IgD-negative memory B cell (primary cell): ENCODE measurements around the gene UBE2L6. TPM values are rescaled to one million over a fixed set of nuclear protein-coding genes. Genes with fewer than 3 reads are reported as not detected.

Experiments used
- H3K27ac Mint-ChIP-seq, 3 donors: one replicate each; pipeline ENCODE4 v1.8.0; 2020 to 2022; ENCODE audit warnings: mild to moderate bottlenecking in 3 of 3, mixed read lengths in 3 of 3, moderate library complexity in 1 of 3
- H3K27me3 Mint-ChIP-seq: one replicate; pipeline ENCODE4 v1.8.0; 2021; ENCODE audit warnings: mixed read lengths
- H3K36me3 Mint-ChIP-seq: one replicate; pipeline ENCODE4 v1.8.0; 2020; ENCODE audit warnings: mild to moderate bottlenecking, mixed read lengths
- H3K4me1 Mint-ChIP-seq, 3 donors: one replicate each; pipeline ENCODE4 v1.8.0; 2020 to 2022; ENCODE audit warnings: mixed read lengths in 3 of 3, mild to moderate bottlenecking in 1 of 3
- H3K4me3 Mint-ChIP-seq, 4 donors: one replicate each; pipeline ENCODE4 v1.8.0; 2020 to 2022; ENCODE audit warnings: mild to moderate bottlenecking in 4 of 4, mixed read lengths in 4 of 4, moderate library complexity in 3 of 4
- H3K9me3 Mint-ChIP-seq, 3 donors: one replicate each; pipeline ENCODE4 v1.8.0; 2020 to 2021; ENCODE audit warnings: mixed read lengths in 3 of 3, mild to moderate bottlenecking in 1 of 3
- polyA plus RNA-seq: library from polyadenylated mRNA; unstranded; fragments of 300-500 nt; fragmentation: Illumina TruSeq; gene quantifications from one replicate; pipeline ENCODE4 v1.2.3, GENCODE V29; 2021

UBE2L6 gene
- 208 TPM for polyA plus RNA-seq

- H3K4me1 Mint-ChIP-seq = peaks cover 21 to 22% (median 22%) of the 10 kb centered on the region in 3 donors
- no peaks in the 10 kb centered on the region for H3K9me3 Mint-ChIP-seq
Measured at GRCh38 chr11:57567515-57568329, at the start of gene UBE2L6. Gene UBE2L6 (minus strand): TSS chr11:57567672. CDS start chr11:57567611, 61 bp downstream.

GRCh38 chr11:57616595-57616994 lies 49.1 kb upstream of the UBE2L6 start:
- Mint-ChIP-seq H3K27me3 (peaks cover 17% of the 10 kb centered on the region), H3K27ac (no peak overlapping the region), H3K9me3 (peaks cover 0 to 2% (median 0%) of the 10 kb centered on the region in 3 donors), H3K36me3 (peaks cover 1% of the 10 kb centered on the region), H3K4me3 (no peak overlapping the region), H3K4me1 (no peaks in the 10 kb centered on the region)

More at GRCh38 chr11:57567515-57568329, at the start of gene UBE2L6:
- Mint-ChIP-seq H3K27me3 (no peaks in the 10 kb centered on the region), H3K4me3 (peak within 1 kb of the TSS; percentile 96 to 100 (median 100)), H3K27ac (peak within 1 kb of the TSS; percentile 93 to 97 (median 94)), H3K36me3 (no peaks in the 10 kb centered on the region)

- Mint-ChIP-seq H3K4me3 (no peak overlapping the region), H3K4me1 (no peaks in the 10 kb centered on the region), H3K36me3 (peaks cover 1% of the 10 kb centered on the region), H3K9me3 (peaks cover 0 to 2% (median 0%) of the 10 kb centered on the region in 3 donors), H3K27ac (no peak overlapping the region), H3K27me3 (peaks cover 17% of the 10 kb centered on the region)
Measured at GRCh38 chr11:57615308-57615707, 47.8 kb upstream of the UBE2L6 start.

- peaks cover 0 to 1% (median 0%) of the 10 kb centered on the region in 3 donors for H3K9me3 Mint-ChIP-seq
- no peaks in the 10 kb centered on the region for H3K4me1 Mint-ChIP-seq
- H3K27ac Mint-ChIP-seq = no peak overlapping the region
- peaks cover 13% of the 10 kb centered on the region for H3K27me3 Mint-ChIP-seq
- H3K4me3 Mint-ChIP-seq = no peak overlapping the region
- peaks cover 1% of the 10 kb centered on the region for H3K36me3 Mint-ChIP-seq
Measured at GRCh38 chr11:57614234-57614772, 46.8 kb upstream of the UBE2L6 start.

GRCh38 chr11:57610170-57610569 lies 42.7 kb upstream of the UBE2L6 start:
- Mint-ChIP-seq H3K36me3 (no peaks in the 10 kb centered on the region), H3K9me3 (no peaks in the 10 kb centered on the region), H3K4me1 (no peaks in the 10 kb centered on the region), H3K4me3 (no peak overlapping the region), H3K27ac (no peak overlapping the region), H3K27me3 (peaks cover 5% of the 10 kb centered on the region)

GRCh38 chr11:57605028-57605420 lies 37.6 kb upstream of the UBE2L6 start:
- Mint-ChIP-seq H3K4me1 (no peaks in the 10 kb centered on the region), H3K27me3 (peaks cover 6% of the 10 kb centered on the region), H3K36me3 (no peaks in the 10 kb centered on the region), H3K9me3 (no peaks in the 10 kb centered on the region), H3K27ac (no peak overlapping the region), H3K4me3 (no peak overlapping the region)

GRCh38 chr11:57604296-57605027 lies 37.0 kb upstream of the UBE2L6 start:
- H3K27me3 Mint-ChIP-seq = peaks cover 7% of the 10 kb centered on the region
- no peak overlapping the region for H3K4me3 Mint-ChIP-seq
- H3K9me3 Mint-ChIP-seq = peaks cover 0 to 1% (median 0%) of the 10 kb centered on the region in 3 donors
- H3K27ac Mint-ChIP-seq = no peak overlapping the region
- no peaks in the 10 kb centered on the region for H3K4me1 Mint-ChIP-seq
- H3K36me3 Mint-ChIP-seq = no peaks in the 10 kb centered on the region

- Mint-ChIP-seq H3K4me3 (no peak overlapping the region), H3K36me3 (no peaks in the 10 kb centered on the region), H3K4me1 (peaks cover 0 to 1% (median 0%) of the 10 kb centered on the region in 3 donors), H3K27me3 (peaks cover 19% of the 10 kb centered on the region), H3K27ac (no peak overlapping the region), H3K9me3 (peaks cover 0 to 1% (median 0%) of the 10 kb centered on the region in 3 donors)
Measured at GRCh38 chr11:57601297-57601696, 33.8 kb upstream of the UBE2L6 start.

- H3K4me1 Mint-ChIP-seq = peaks cover 0 to 1% (median 0%) of the 10 kb centered on the region in 3 donors
- no peak overlapping the region for H3K4me3 Mint-ChIP-seq
- no peaks in the 10 kb centered on the region for H3K36me3 Mint-ChIP-seq
- peaks cover 19% of the 10 kb centered on the region for H3K27me3 Mint-ChIP-seq
- no peak overlapping the region for H3K27ac Mint-ChIP-seq
- H3K9me3 Mint-ChIP-seq = peaks cover 0 to 1% (median 0%) of the 10 kb centered on the region in 3 donors
Measured at GRCh38 chr11:57599381-57599780, 31.9 kb upstream of the UBE2L6 start.

GRCh38 chr11:57598831-57599155 lies 31.3 kb upstream of the UBE2L6 start:
- H3K4me1 Mint-ChIP-seq = peaks cover 0 to 1% (median 0%) of the 10 kb centered on the region in 3 donors
- H3K4me3 Mint-ChIP-seq = no peak overlapping the region
- no peaks in the 10 kb centered on the region for H3K36me3 Mint-ChIP-seq
- H3K9me3 Mint-ChIP-seq = peaks cover 0 to 1% (median 0%) of the 10 kb centered on the region in 3 donors
- H3K27ac Mint-ChIP-seq = no peak overlapping the region
- peaks cover 19% of the 10 kb centered on the region for H3K27me3 Mint-ChIP-seq

- Mint-ChIP-seq H3K36me3 (no peaks in the 10 kb centered on the region), H3K4me3 (peak overlapping the region in 1 of 4 donors; percentile 54), H3K4me1 (peaks cover 0 to 1% (median 0%) of the 10 kb centered on the region in 3 donors), H3K27me3 (peaks cover 19% of the 10 kb centered on the region), H3K27ac (no peak overlapping the region), H3K9me3 (peaks cover 0 to 1% (median 0%) of the 10 kb centered on the region in 3 donors)
Measured at GRCh38 chr11:57597916-57598830, 30.7 kb upstream of the UBE2L6 start.

GRCh38 chr11:57597461-57597915 lies 30.0 kb upstream of the UBE2L6 start, which contains the start of gene SERPING1:
Gene SERPING1 (plus strand): TSS chr11:57597685. CDS start chr11:57598271, 586 bp downstream.
- peak within 1 kb of the TSS in 1 of 4 donors; percentile 54 for H3K4me3 Mint-ChIP-seq
- H3K4me1 Mint-ChIP-seq = peaks cover 0 to 1% (median 0%) of the 10 kb centered on the region in 3 donors
- H3K27ac Mint-ChIP-seq = no peak within 1 kb of the TSS
- H3K9me3 Mint-ChIP-seq = peaks cover 0 to 1% (median 0%) of the 10 kb centered on the region in 3 donors
- peaks cover 19% of the 10 kb centered on the region for H3K27me3 Mint-ChIP-seq
- H3K36me3 Mint-ChIP-seq = no peaks in the 10 kb centered on the region

- no peak overlapping the region for H3K27ac Mint-ChIP-seq
- no peak overlapping the region for H3K4me3 Mint-ChIP-seq
- peaks cover 0 to 1% (median 0%) of the 10 kb centered on the region in 3 donors for H3K4me1 Mint-ChIP-seq
- H3K36me3 Mint-ChIP-seq = no peaks in the 10 kb centered on the region
- H3K27me3 Mint-ChIP-seq = peaks cover 17% of the 10 kb centered on the region
- peaks cover 0 to 1% (median 0%) of the 10 kb centered on the region in 3 donors for H3K9me3 Mint-ChIP-seq
Measured at GRCh38 chr11:57596266-57596885, 28.9 kb upstream of the UBE2L6 start.
